Measurements from ENCODE around the gene CDKL5. TPM values are rescaled to one million over a fixed set of nuclear protein-coding genes. Genes with fewer than 3 reads are reported as not detected.

Gene CDKL5
- polyA plus RNA-seq, 1 experiment: 13.3 TPM

GRCh38 chrX:18687856-18688495, 262.6 kb downstream of the CDKL5 start:
- no peak for TF ChIP-seq CTCF (IDR thresholded peaks at IDR 0.05; ENCODE audit: low read depth, low read length)
- ChIA-PET CTCF (no interaction called here), POLR2A (no interaction called here)
- DNase-seq (ENCODE audit: low read depth, low spot score): no peak
- no peak overlapping the region for H3K4me3 ChIP-seq (ENCODE audit: low read depth, low read length)
- H3K27ac ChIP-seq (ENCODE audit: low read depth, low read length): no peak overlapping the region
- H3K9me3 ChIP-seq (ENCODE audit: control insufficient read depth, insufficient read depth, low read length): no peaks in the 10 kb centered on the region
- H3K27me3 ChIP-seq (ENCODE audit: control insufficient read depth, insufficient read depth, low read length): no peaks in the 10 kb centered on the region

DNA sequence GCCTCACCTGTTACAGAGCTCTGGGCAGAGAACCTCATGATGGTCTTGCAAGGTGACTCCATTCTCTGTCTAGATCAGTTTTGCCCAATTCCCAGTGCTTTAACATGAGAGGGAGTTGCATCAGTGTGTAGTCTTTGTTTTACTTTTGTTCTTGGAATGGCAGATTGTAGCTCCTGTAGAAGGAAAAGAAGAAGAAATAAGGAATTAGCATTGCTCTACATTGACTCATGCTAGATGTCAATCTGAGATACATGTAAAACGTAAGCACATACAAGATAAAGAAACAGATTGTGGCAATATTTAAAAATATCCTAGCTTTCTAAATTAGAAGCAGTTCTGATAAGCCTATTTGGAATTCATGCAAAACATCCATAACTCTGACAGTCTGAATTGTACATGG, 266.0 kb downstream of the CDKL5 start:
- TF ChIP-seq CTCF (IDR thresholded peaks at IDR 0.05; ENCODE audit: low read depth, low read length): no peak
- no peak for DNase-seq (ENCODE audit: low read depth, low spot score)
- ChIA-PET POLR2A (interaction anchor here (0.6 kb wide), 1 partner anchor 302 kb away, joined by 9 read pairs; no protein-coding TSS in a partner anchor), CTCF (no interaction called here)
- H3K27me3 ChIP-seq (ENCODE audit: control insufficient read depth, insufficient read depth, low read length): no peaks in the 10 kb centered on the region
- H3K9me3 ChIP-seq (ENCODE audit: control insufficient read depth, insufficient read depth, low read length): no peaks in the 10 kb centered on the region
- no peak overlapping the region for H3K4me3 ChIP-seq (ENCODE audit: low read depth, low read length)
- no peak overlapping the region for H3K27ac ChIP-seq (ENCODE audit: low read depth, low read length)

GRCh38 chrX:18692541-18692940, 267.1 kb downstream of the CDKL5 start:
- no peak overlapping the region for H3K27ac ChIP-seq (ENCODE audit: low read depth, low read length)
- no peaks in the 10 kb centered on the region for H3K9me3 ChIP-seq (ENCODE audit: control insufficient read depth, insufficient read depth, low read length)
- no peaks in the 10 kb centered on the region for H3K27me3 ChIP-seq (ENCODE audit: control insufficient read depth, insufficient read depth, low read length)
- no peak for DNase-seq (ENCODE audit: low read depth, low spot score)
- H3K4me3 ChIP-seq (ENCODE audit: low read depth, low read length): no peak overlapping the region
- TF ChIP-seq CTCF (IDR thresholded peaks at IDR 0.05; ENCODE audit: low read depth, low read length): no peak
- ChIA-PET CTCF (no interaction called here), POLR2A (no interaction called here)

DNA sequence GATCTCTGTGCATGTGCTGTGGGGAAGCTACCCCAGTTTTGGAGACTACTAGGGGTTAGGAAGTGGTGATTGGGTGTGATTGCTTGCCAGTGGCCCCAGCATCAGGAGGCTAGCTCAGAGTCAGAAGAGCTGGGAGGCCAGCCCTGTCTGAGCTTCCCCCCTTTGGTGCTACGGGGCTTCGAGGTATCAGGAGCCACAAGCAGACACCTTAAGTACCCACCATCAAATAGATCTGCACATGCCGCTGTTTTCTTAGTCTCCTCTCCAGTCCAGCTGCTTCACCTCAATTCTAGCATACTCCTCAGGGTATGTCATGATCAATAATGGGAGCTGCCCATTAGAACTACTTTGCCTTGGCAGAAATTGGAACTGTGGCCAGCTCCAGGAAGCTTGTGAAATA, 271.2 kb downstream of the CDKL5 start:
- no peak for DNase-seq (ENCODE audit: low read depth, low spot score)
- Histone ChIP-seq H3K4me3 (ENCODE audit: low read depth, low read length) (no peak overlapping the region), H3K27ac (ENCODE audit: low read depth, low read length) (no peak overlapping the region), H3K27me3 (ENCODE audit: control insufficient read depth, insufficient read depth, low read length) (no peaks in the 10 kb centered on the region), H3K9me3 (ENCODE audit: control insufficient read depth, insufficient read depth, low read length) (no peaks in the 10 kb centered on the region)
- ChIA-PET CTCF (interaction anchor here (0.6 to 1.4 kb wide), 2 partner anchors 20 to 316 kb away, joined by 3 read pairs; no protein-coding TSS in a partner anchor), POLR2A (no interaction called here)
- no peak for TF ChIP-seq CTCF (IDR thresholded peaks at IDR 0.05; ENCODE audit: low read depth, low read length)

GRCh38 chrX:18698737-18699650, 273.6 kb downstream of the CDKL5 start:
- Histone ChIP-seq H3K27ac (ENCODE audit: low read depth, low read length) (no peak overlapping the region), H3K9me3 (ENCODE audit: control insufficient read depth, insufficient read depth, low read length) (no peaks in the 10 kb centered on the region), H3K4me3 (ENCODE audit: low read depth, low read length) (no peak overlapping the region), H3K27me3 (ENCODE audit: control insufficient read depth, insufficient read depth, low read length) (no peaks in the 10 kb centered on the region)
- DNase-seq (ENCODE audit: low read depth, low spot score): no peak
- CTCF ChIA-PET: no interaction called here
- no peak for TF ChIP-seq CTCF (IDR thresholded peaks at IDR 0.05; ENCODE audit: low read depth, low read length)
- POLR2A ChIA-PET: no interaction called here

Data from AG04450 (cell line).